Mesendoderm (in vitro differentiated cells): Measurements from ENCODE around the gene PPP2R5B.

Source experiments
- DNase-seq: peaks from one replicate; pipeline ENCODE4 v3.0.0; 2013
- H2AK5ac ChIP-seq: 2 replicates; pipeline ENCODE4 v1.6.1; 2013; ENCODE audit warnings: low read length, inconsistent platforms
- H2BK120ac ChIP-seq: 2 replicates; pipeline ENCODE4 v1.6.1; 2013; ENCODE audit warnings: low read depth, mild to moderate bottlenecking, low read length, moderate library complexity, mixed read lengths
- H2BK15ac ChIP-seq: replicated peaks from 2 replicates; pipeline ENCODE4 v1.6.1; 2013; ENCODE audit warnings: low read depth, mild to moderate bottlenecking, moderate library complexity
- H2BK5ac ChIP-seq: 2 replicates; pipeline ENCODE4 v1.6.1; 2013; ENCODE audit warnings: low read length, inconsistent platforms
- H3K18ac ChIP-seq: 2 replicates; pipeline ENCODE4 v1.6.1; 2013; ENCODE audit warnings: mild to moderate bottlenecking, low read length, mixed read lengths
- H3K23ac ChIP-seq: one replicate; pipeline ENCODE4 v1.6.1; 2013; ENCODE audit warnings: low read length
- H3K27ac ChIP-seq: 2 replicates; pipeline ENCODE4 v1.5.1; 2013; ENCODE audit warnings: low read depth, mild to moderate bottlenecking, inconsistent platforms, low read length, moderate library complexity
- H3K27me3 ChIP-seq: 2 replicates; pipeline ENCODE4 v1.6.1; 2013; ENCODE audit warnings: low read length, control low read depth, mild to moderate bottlenecking, inconsistent platforms; ENCODE audit not compliant: insufficient read depth, poor library complexity
- H3K36me3 ChIP-seq: 2 replicates; pipeline ENCODE4 v1.6.1; 2013; ENCODE audit warnings: low read length, inconsistent platforms; ENCODE audit not compliant: control insufficient read depth, insufficient read depth
- H3K4ac ChIP-seq: one replicate; pipeline ENCODE4 v1.6.1; 2013; ENCODE audit warnings: low read depth, mild to moderate bottlenecking, low read length, moderate library complexity
- H3K4me1 ChIP-seq: 2 replicates; pipeline ENCODE4 v1.6.1; 2013; ENCODE audit warnings: low read depth, low read length, inconsistent platforms; ENCODE audit not compliant: control insufficient read depth
- H3K4me2 ChIP-seq: 2 replicates; pipeline ENCODE4 v1.6.1; 2013; ENCODE audit warnings: low read length
- H3K4me3 ChIP-seq: 2 replicates; pipeline ENCODE4 v1.5.1; 2013; ENCODE audit warnings: mild to moderate bottlenecking, low read length
- H3K56ac ChIP-seq: one replicate; pipeline ENCODE4 v1.6.1; 2013; ENCODE audit warnings: low read length
- H3K79me1 ChIP-seq: 2 replicates; pipeline ENCODE4 v1.6.1; 2013; ENCODE audit warnings: low read length, inconsistent platforms
- H3K79me2 ChIP-seq: 2 replicates; pipeline ENCODE4 v1.6.1; 2013; ENCODE audit warnings: mild to moderate bottlenecking, low read length; ENCODE audit not compliant: control insufficient read depth, insufficient read depth
- H3K9ac ChIP-seq: 2 replicates; pipeline ENCODE4 v1.6.1; 2013; ENCODE audit warnings: low read length, inconsistent platforms
- H4K5ac ChIP-seq: one replicate; pipeline ENCODE4 v1.6.1; 2013; ENCODE audit warnings: low read length
- H4K8ac ChIP-seq: one replicate; pipeline ENCODE4 v1.6.1; 2013; ENCODE audit warnings: low read depth, mild to moderate bottlenecking, control low read depth, low read length, moderate library complexity
- WGBS: extraction: QIAGEN DNeasy Blood & Tissue Kit; methylation state at CpG from one replicate; pipeline ENCODE4 v1.1.7; 2013; ENCODE audit warnings: low lambda C conversion rate, missing lambda C conversion rate; ENCODE audit not compliant: insufficient coverage; ENCODE audit errors: extremely low coverage; 5-methylcytosine and 5-hydroxymethylcytosine counted together

PPP2R5B gene

GRCh38 chr11:64931290-64931689, 6.8 kb downstream of the PPP2R5B start:
- no peaks in the 10 kb centered on the region for H3K36me3 ChIP-seq
- WGBS, result no CpG with 5 or more reads among the region's 7 CpGs
- H3K56ac ChIP-seq, result no peak overlapping the region
- no peak overlapping the region for H3K9ac ChIP-seq
- no peak overlapping the region for H3K23ac ChIP-seq
- no peak overlapping the region for H2BK15ac ChIP-seq
- H3K4me1 ChIP-seq, result peaks cover 5% of the 10 kb centered on the region
- no peak for DNase-seq
- no peak overlapping the region for H3K4ac ChIP-seq
- no peaks in the 10 kb centered on the region for H3K27me3 ChIP-seq
- H2BK5ac ChIP-seq, result no peak overlapping the region
- no peak overlapping the region for H2AK5ac ChIP-seq
- no peak overlapping the region for H3K18ac ChIP-seq
- H2BK120ac ChIP-seq, result no peak overlapping the region
- H4K8ac ChIP-seq, result no peak overlapping the region
- no peak overlapping the region for H3K27ac ChIP-seq
- no peaks in the 10 kb centered on the region for H3K79me2 ChIP-seq
- H4K5ac ChIP-seq, result no peak overlapping the region
- no peak overlapping the region for H3K4me2 ChIP-seq
- no peak overlapping the region for H3K4me3 ChIP-seq
- H3K79me1 ChIP-seq, result no peaks in the 10 kb centered on the region

GRCh38 chr11:64932324-64932723, 7.8 kb downstream of the PPP2R5B start:
- Histone ChIP-seq H3K4me2 (no peak overlapping the region), H3K4me3 (no peak overlapping the region), H3K9ac (no peak overlapping the region), H3K56ac (no peak overlapping the region), H3K23ac (no peak overlapping the region), H3K27me3 (no peaks in the 10 kb centered on the region), H3K27ac (no peak overlapping the region), H3K36me3 (no peaks in the 10 kb centered on the region), H2AK5ac (no peak overlapping the region), H3K79me1 (no peaks in the 10 kb centered on the region), H3K79me2 (no peaks in the 10 kb centered on the region), H2BK15ac (no peak overlapping the region), H2BK120ac (no peak overlapping the region), H4K5ac (no peak overlapping the region), H3K4me1 (peaks cover 5% of the 10 kb centered on the region), H4K8ac (no peak overlapping the region), H3K18ac (no peak overlapping the region), H2BK5ac (no peak overlapping the region), H3K4ac (no peak overlapping the region)
- no CpG with 5 or more reads among the region's 5 CpGs for WGBS
- DNase-seq, result no peak

GRCh38 chr11:64933213-64933934, 8.9 kb downstream of the PPP2R5B start:
- no peak overlapping the region for H4K8ac ChIP-seq
- no peak overlapping the region for H2BK120ac ChIP-seq
- no peak overlapping the region for H3K4ac ChIP-seq
- no peak overlapping the region for H3K4me2 ChIP-seq
- no peak overlapping the region for H3K18ac ChIP-seq
- no peak overlapping the region for H4K5ac ChIP-seq
- H2BK15ac ChIP-seq, result no peak overlapping the region
- H3K9ac ChIP-seq, result no peak overlapping the region
- no peak for DNase-seq
- no peaks in the 10 kb centered on the region for H3K79me1 ChIP-seq
- peaks cover 5% of the 10 kb centered on the region for H3K4me1 ChIP-seq
- H3K36me3 ChIP-seq, result no peaks in the 10 kb centered on the region
- H3K56ac ChIP-seq, result no peak overlapping the region
- WGBS, result no CpG with 5 or more reads among the region's 12 CpGs
- no peaks in the 10 kb centered on the region for H3K27me3 ChIP-seq
- H3K27ac ChIP-seq, result no peak overlapping the region
- H3K79me2 ChIP-seq, result no peaks in the 10 kb centered on the region
- H2BK5ac ChIP-seq, result no peak overlapping the region
- H3K23ac ChIP-seq, result no peak overlapping the region
- no peak overlapping the region for H2AK5ac ChIP-seq
- H3K4me3 ChIP-seq, result no peak overlapping the region

- Histone ChIP-seq H3K9ac (no peak overlapping the region), H3K4me2 (no peak overlapping the region), H3K36me3 (no peaks in the 10 kb centered on the region), H3K27me3 (no peaks in the 10 kb centered on the region), H3K27ac (no peak overlapping the region), H4K8ac (no peak overlapping the region), H3K79me1 (no peaks in the 10 kb centered on the region), H3K79me2 (no peaks in the 10 kb centered on the region), H2BK5ac (no peak overlapping the region), H2BK120ac (no peak overlapping the region), H3K23ac (no peak overlapping the region), H3K56ac (no peak overlapping the region), H3K18ac (no peak overlapping the region), H3K4me3 (no peak overlapping the region), H3K4me1 (peaks cover 5% of the 10 kb centered on the region), H2AK5ac (no peak overlapping the region), H2BK15ac (no peak overlapping the region), H3K4ac (no peak overlapping the region), H4K5ac (no peak overlapping the region)
- DNase-seq, result no peak
- no CpG with 5 or more reads among the region's 10 CpGs for WGBS
Measured at GRCh38 chr11:64933935-64934681, 9.6 kb downstream of the PPP2R5B start.

GRCh38 chr11:64934682-64935358, 10.3 kb downstream of the PPP2R5B start:
- Histone ChIP-seq H3K36me3 (no peaks in the 10 kb centered on the region), H4K8ac (no peak overlapping the region), H3K79me2 (no peaks in the 10 kb centered on the region), H3K56ac (peak overlapping the region; percentile 74), H3K4me2 (no peak overlapping the region), H3K4ac (no peak overlapping the region), H2AK5ac (no peak overlapping the region), H3K4me3 (no peak overlapping the region), H3K79me1 (no peaks in the 10 kb centered on the region), H3K4me1 (peaks cover 5% of the 10 kb centered on the region), H3K27me3 (no peaks in the 10 kb centered on the region), H3K18ac (no peak overlapping the region), H4K5ac (no peak overlapping the region), H3K23ac (no peak overlapping the region), H3K27ac (no peak overlapping the region), H2BK120ac (no peak overlapping the region), H2BK5ac (no peak overlapping the region), H3K9ac (no peak overlapping the region), H2BK15ac (no peak overlapping the region)
- WGBS, result no CpG with 5 or more reads among the region's 27 CpGs
- no peak for DNase-seq
